Keratinocyte (primary cell): ENCODE measurements around the gene CXorf49B.
"Not testable (repeated sequence)": the region's sequence is repeated elsewhere in the genome, so short reads cannot be mapped to it uniquely, and the experiment has no call there.

Source experiments
- CTCF ChIP-seq, 3 experiments: IDR thresholded peaks in 1 of 3; conservative IDR thresholded peaks in 1 of 3; optimal IDR thresholded peaks in 1 of 3; 2 replicates in 2 of 3; 3 replicates in 1 of 3; pipeline versions ENCODE3 to v1.5.1; 2011; ENCODE audit warnings: low read length in 3 of 3, mild to moderate bottlenecking in 3 of 3, moderate library complexity in 2 of 3, control low read depth in 1 of 3, inconsistent platforms in 1 of 3; ENCODE audit not compliant: insufficient read depth in 2 of 3; ENCODE audit errors: extremely low read depth in 1 of 3
- EZH2 ChIP-seq: IDR thresholded peaks from one replicate; pipeline ENCODE4 v1.6.1; 2012; ENCODE audit warnings: inconsistent platforms, mild to moderate bottlenecking, low read length, moderate library complexity

GRCh38 chrX:71806450-71806849 lies 43.3 kb downstream of the CXorf49B start:
- not testable (repeated sequence) for TF ChIP-seq CTCF (optimal IDR thresholded peaks at IDR 0.05 in 1 of 3, IDR thresholded peaks at IDR 0.05 in 1 of 3, conservative IDR thresholded peaks at IDR 0.05 in 1 of 3; ENCODE audit: extremely low read depth in 1 of 3, insufficient read depth in 2 of 3, low read length in 3 of 3); EZH2
